Effector memory CD4-positive, alpha-beta T cell (primary cell): ENCODE results near the gene RELA.

Experiments used
- DNase-seq, 3 donors: peaks; one replicate each; pipeline ENCODE4 v3.0.0-alpha.2; 2020
- H3K27ac ChIP-seq: 2 replicates; pipeline ENCODE4 v1.7.0; 2013; ENCODE audit warnings: mild to moderate bottlenecking, low read length, moderate library complexity; ENCODE audit not compliant: insufficient read depth, poor library complexity, severe bottlenecking
- H3K27me3 ChIP-seq: replicated peaks from 2 replicates; pipeline ENCODE4 v1.7.0; 2013; ENCODE audit warnings: mild to moderate bottlenecking, low read length; ENCODE audit not compliant: insufficient read depth, control insufficient read depth, poor library complexity, severe bottlenecking
- H3K36me3 ChIP-seq: 2 replicates; pipeline ENCODE4 v1.7.0; 2013; ENCODE audit warnings: mild to moderate bottlenecking, low read length, moderate library complexity; ENCODE audit not compliant: control insufficient read depth, insufficient read depth
- H3K4me1 ChIP-seq: 2 replicates; pipeline ENCODE4 v1.7.0; 2013; ENCODE audit warnings: low read length, mild to moderate bottlenecking; ENCODE audit not compliant: control insufficient read depth, insufficient read depth, poor library complexity, severe bottlenecking
- H3K4me3 ChIP-seq: 2 replicates; pipeline ENCODE4 v1.7.0; 2013; ENCODE audit warnings: low read length, low read depth, mild to moderate bottlenecking; ENCODE audit not compliant: insufficient read depth, poor library complexity, severe bottlenecking
- H3K9me3 ChIP-seq: 2 replicates; pipeline ENCODE4 v1.7.0; 2013; ENCODE audit warnings: mild to moderate bottlenecking, low read length, moderate library complexity; ENCODE audit not compliant: control insufficient read depth

Gene RELA

GRCh38 chr11:65607614-65608426, 54.9 kb downstream of the RELA start:
- DNase-seq, result no peak
- H3K4me1 ChIP-seq, result peaks cover 25% of the 10 kb centered on the region
- H3K27ac ChIP-seq, result no peak overlapping the region
- H3K36me3 ChIP-seq, result peaks cover 65% of the 10 kb centered on the region
- no peaks in the 10 kb centered on the region for H3K9me3 ChIP-seq
- no peak overlapping the region for H3K4me3 ChIP-seq
- H3K27me3 ChIP-seq, result no peaks in the 10 kb centered on the region

- DNase-seq, result no peak
- H3K27me3 ChIP-seq, result no peaks in the 10 kb centered on the region
- no peaks in the 10 kb centered on the region for H3K9me3 ChIP-seq
- H3K27ac ChIP-seq, result no peak overlapping the region
- H3K4me3 ChIP-seq, result no peak overlapping the region
- H3K4me1 ChIP-seq, result peaks cover 17% of the 10 kb centered on the region
- H3K36me3 ChIP-seq, result peaks cover 65% of the 10 kb centered on the region
Measured at GRCh38 chr11:65606876-65607613, 55.7 kb downstream of the RELA start.

DNA sequence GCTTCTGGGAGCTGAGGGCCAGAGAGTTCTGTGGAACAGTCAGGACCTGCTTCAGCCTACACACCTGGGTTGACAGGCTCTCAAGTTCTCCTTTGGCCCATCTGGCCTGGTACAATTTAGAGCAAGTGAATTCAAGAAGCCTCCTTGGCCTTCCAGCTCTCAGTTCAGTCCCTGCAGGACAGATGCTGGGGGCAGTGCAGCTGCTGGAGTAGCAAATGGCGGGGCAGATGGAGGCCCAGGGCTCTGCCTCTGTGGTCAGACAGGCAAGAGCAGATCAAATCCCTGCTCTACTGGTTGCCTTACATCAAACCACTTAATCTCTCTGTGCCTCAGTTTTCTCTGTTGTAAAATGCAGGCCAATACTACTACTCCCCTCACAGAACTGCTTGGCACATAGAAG, 58.5 kb downstream of the RELA start:
- DNase-seq, result no peak
- H3K4me1 ChIP-seq, result no peaks in the 10 kb centered on the region
- H3K4me3 ChIP-seq, result no peak overlapping the region
- H3K27me3 ChIP-seq, result no peaks in the 10 kb centered on the region
- no peak overlapping the region for H3K27ac ChIP-seq
- peaks cover 63% of the 10 kb centered on the region for H3K36me3 ChIP-seq
- H3K9me3 ChIP-seq, result no peaks in the 10 kb centered on the region
